ENCODE data around the gene KIF9. TPM values are rescaled to one million over a fixed set of nuclear protein-coding genes. Genes with fewer than 3 reads are reported as not detected.
A peak's percentile ranks its signal among the peaks of the same experiment; 100 is the strongest.

KIF9 gene
- total RNA-seq, 1 experiment from 2014 or later = 7.1 TPM

DNA sequence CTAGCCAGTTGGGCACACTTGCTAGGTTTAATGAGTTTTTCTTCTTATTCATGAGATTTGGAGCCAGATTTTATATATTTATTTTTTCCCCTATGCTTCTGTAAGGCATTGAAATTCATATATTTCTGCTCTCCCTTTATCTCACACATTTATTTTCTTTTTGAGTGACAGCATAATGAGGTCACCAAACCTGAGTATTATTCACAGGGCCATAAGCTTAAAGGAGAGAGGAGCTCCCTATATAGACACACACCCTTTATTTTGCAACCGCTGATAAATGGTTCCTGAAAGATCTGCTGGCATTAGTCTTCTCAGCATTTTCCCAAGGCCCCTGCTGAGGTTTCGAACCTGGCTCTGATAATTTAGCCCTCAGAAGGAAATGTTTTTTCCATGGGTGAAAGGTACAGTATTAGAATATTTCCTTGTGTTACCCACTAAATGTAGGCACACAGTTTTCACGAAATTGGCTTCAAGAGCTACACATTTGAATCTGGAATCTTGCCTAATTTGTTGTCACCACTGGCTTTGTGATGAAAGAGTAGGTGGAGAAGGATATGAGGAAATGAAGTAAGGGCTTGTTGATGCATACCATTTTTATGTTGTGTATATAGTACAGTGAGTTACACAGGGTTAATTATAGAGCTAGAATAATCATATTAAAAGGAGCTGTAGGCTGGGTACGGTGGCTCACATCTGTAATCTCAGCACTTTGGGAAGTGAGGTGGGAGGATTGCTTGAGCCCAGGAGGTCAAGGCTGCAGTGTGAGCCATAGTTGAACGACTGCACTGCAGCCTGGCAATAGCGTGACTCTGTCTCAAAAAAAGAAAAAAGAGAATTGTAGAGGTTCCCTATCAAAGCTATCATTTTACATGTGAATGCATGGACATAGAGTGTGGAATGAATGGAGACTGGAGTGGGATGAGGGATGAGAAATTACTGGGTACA lies 6.6 kb upstream of the KIF9 start:
- H3K9me3 ChIP-seq = no peaks in the 10 kb centered on the region
- POLR2A ChIA-PET = no interaction called here
- no peaks in the 10 kb centered on the region for H3K27me3 ChIP-seq (replicated peaks; ENCODE audit: control insufficient read depth, insufficient read depth, low read length)
- Mint-ChIP-seq H3K27me3 (ENCODE audit: insufficient read depth, unreplicated experiment) (no peaks in the 10 kb centered on the region), H3K9me3 (ENCODE audit: unreplicated experiment) (no peaks in the 10 kb centered on the region), H3K4me1 (ENCODE audit: low read depth, unreplicated experiment) (no peaks in the 10 kb centered on the region), H3K27ac (ENCODE audit: unreplicated experiment) (no peak overlapping the region), H3K36me3 (ENCODE audit: insufficient read depth, unreplicated experiment) (no peaks in the 10 kb centered on the region), H3K4me3 (ENCODE audit: unreplicated experiment) (no peak overlapping the region)
- TF ChIP-seq, protein P1, sequence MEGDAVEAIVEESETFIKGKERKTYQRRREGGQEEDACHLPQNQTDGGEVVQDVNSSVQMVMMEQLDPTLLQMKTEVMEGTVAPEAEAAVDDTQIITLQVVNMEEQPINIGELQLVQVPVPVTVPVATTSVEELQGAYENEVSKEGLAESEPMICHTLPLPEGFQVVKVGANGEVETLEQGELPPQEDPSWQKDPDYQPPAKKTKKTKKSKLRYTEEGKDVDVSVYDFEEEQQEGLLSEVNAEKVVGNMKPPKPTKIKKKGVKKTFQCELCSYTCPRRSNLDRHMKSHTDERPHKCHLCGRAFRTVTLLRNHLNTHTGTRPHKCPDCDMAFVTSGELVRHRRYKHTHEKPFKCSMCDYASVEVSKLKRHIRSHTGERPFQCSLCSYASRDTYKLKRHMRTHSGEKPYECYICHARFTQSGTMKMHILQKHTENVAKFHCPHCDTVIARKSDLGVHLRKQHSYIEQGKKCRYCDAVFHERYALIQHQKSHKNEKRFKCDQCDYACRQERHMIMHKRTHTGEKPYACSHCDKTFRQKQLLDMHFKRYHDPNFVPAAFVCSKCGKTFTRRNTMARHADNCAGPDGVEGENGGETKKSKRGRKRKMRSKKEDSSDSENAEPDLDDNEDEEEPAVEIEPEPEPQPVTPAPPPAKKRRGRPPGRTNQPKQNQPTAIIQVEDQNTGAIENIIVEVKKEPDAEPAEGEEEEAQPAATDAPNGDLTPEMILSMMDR (IDR thresholded peaks at IDR 0.05; ENCODE audit: insufficient read depth in 1 of 2, low read depth in 1 of 2, low read length in 1 of 2, severe bottlenecking in 1 of 2, unreplicated experiment in 1 of 2) = no peak
- no TSS peak for BruUV-seq (replicated peaks)
- DNase-seq = no peak
- H3K36me3 ChIP-seq (ENCODE audit: control insufficient read depth, insufficient read depth, low read length) = no peaks in the 10 kb centered on the region
- H3K4me1 ChIP-seq = no peaks in the 10 kb centered on the region
- intact Hi-C loops (cut with micrococcal nuclease; ENCODE audit: unreplicated experiment) = loop anchor here (10.0 kb wide), 1 partner anchor 96 kb away; the partner anchor contains the start of gene PTPN23
- no peak overlapping the region for H3K4me3 ChIP-seq (ENCODE audit: low read depth, low read length)
- CTCF ChIA-PET = no interaction called here

DNA sequence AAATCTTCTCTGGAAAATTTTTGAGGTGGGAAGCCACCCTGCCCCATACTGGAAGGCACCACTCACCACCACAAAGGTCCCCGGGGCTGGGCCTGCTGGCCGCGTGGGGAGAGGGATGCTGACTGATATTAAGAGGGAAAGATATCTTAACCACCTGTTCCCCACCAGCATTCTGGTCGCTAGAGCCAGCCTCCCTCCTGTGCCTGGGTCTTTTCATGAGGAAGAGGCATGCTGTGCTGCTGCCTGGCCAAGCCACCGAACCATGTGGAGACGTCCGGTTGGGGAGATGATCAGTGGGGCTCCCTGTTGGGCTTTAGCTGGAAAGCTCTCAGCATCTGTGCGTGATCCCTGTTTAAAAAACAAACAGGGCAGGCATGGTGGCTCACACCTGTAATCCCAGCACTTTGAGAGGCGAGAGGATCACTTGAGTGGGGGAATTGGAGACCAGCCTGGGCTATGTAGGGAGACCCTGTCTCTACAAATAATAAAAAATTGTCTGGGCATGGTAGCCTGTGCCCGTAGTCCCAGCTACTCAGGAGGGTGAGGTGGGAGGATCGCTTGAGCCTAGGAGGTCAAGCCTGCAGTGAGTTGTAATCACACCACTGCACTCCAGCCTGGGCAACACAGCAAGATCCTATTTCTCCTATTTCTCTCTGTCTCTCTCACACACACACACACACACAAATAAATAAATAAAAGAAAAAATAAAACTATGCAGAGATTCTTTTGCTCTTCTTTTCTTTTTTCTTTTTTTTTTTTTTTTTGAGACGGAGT lies 1.2 kb upstream of the KIF9 start:
- Mint-ChIP-seq H3K27ac (ENCODE audit: unreplicated experiment) (peak overlapping the region; percentile 100), H3K36me3 (ENCODE audit: insufficient read depth, unreplicated experiment) (peaks cover 23% of the 10 kb centered on the region), H3K4me3 (ENCODE audit: unreplicated experiment) (peak overlapping the region; percentile 96), H3K27me3 (ENCODE audit: insufficient read depth, unreplicated experiment) (no peaks in the 10 kb centered on the region), H3K9me3 (ENCODE audit: unreplicated experiment) (no peaks in the 10 kb centered on the region), H3K4me1 (ENCODE audit: low read depth, unreplicated experiment) (no peaks in the 10 kb centered on the region)
- DNase-seq = no peak
- TSS peak; percentile 79 for BruUV-seq (replicated peaks)
- no peaks in the 10 kb centered on the region for H3K36me3 ChIP-seq (ENCODE audit: control insufficient read depth, insufficient read depth, low read length)
- peaks cover 4% of the 10 kb centered on the region; the same call in 1 of the 2 replicates for H3K4me1 ChIP-seq
- no peaks in the 10 kb centered on the region for H3K9me3 ChIP-seq
- TF ChIP-seq, protein P1 (IDR thresholded peaks at IDR 0.05; ENCODE audit: insufficient read depth in 1 of 2, low read depth in 1 of 2, low read length in 1 of 2, severe bottlenecking in 1 of 2, unreplicated experiment in 1 of 2) = no peak
- H3K4me3 ChIP-seq (ENCODE audit: low read depth, low read length) = peak overlapping the region; percentile 85
- ChIA-PET POLR2A (no interaction called here), CTCF (no interaction called here)
- intact Hi-C loops (cut with micrococcal nuclease; ENCODE audit: unreplicated experiment) = loop anchor here (2.0 to 10.0 kb wide), 4 partner anchors 33 to 301 kb away; partner anchors contain the start of genes PTPN23 and SETD2
- H3K27me3 ChIP-seq (replicated peaks; ENCODE audit: control insufficient read depth, insufficient read depth, low read length) = no peaks in the 10 kb centered on the region

DNA sequence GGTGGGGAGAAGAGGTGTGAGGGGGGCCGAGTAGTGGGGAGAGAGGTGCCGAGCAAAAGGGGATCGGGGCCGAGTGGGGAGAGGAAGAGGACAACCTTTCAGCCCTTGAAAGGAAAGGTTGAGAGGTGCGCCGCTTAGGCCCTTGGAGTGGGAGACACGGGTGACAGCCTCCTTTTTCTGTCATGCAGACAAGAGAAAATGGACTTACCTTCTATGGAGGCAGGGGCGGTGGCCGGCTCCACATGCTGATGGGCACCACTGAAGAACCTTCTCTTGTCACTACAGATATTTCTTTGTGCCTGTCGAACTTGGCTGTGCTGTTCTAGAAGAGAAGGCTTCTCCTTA lies 566 bp upstream of the KIF9 start:
- BruUV-seq (replicated peaks) = no TSS peak

More for the DNA sequence above, 566 bp upstream of the KIF9 start:
- Histone ChIP-seq H3K9me3 (no peaks in the 10 kb centered on the region), H3K4me3 (ENCODE audit: low read depth, low read length) (peak overlapping the region; percentile 85), H3K36me3 (ENCODE audit: control insufficient read depth, insufficient read depth, low read length) (no peaks in the 10 kb centered on the region), H3K4me1 (peaks cover 4% of the 10 kb centered on the region; the same call in 1 of the 2 replicates), H3K27me3 (replicated peaks; ENCODE audit: control insufficient read depth, insufficient read depth, low read length) (no peaks in the 10 kb centered on the region)
- peaks cover 23% of the 10 kb centered on the region for H3K36me3 Mint-ChIP-seq (ENCODE audit: insufficient read depth, unreplicated experiment)
- no peaks in the 10 kb centered on the region for H3K4me1 Mint-ChIP-seq (ENCODE audit: low read depth, unreplicated experiment)
- POLR2A ChIA-PET = interaction anchor here (0.6 kb wide), 3 partner anchors 9 to 119 kb away, joined by 3 to 5 read pairs (median 4); partner anchors contain the start of genes PTPN23 and SETD2
- peak in 1 of 2 experiments; percentile 24 for DNase-seq
- H3K4me3 Mint-ChIP-seq (ENCODE audit: unreplicated experiment) = peak overlapping the region; percentile 96
- no peaks in the 10 kb centered on the region for H3K27me3 Mint-ChIP-seq (ENCODE audit: insufficient read depth, unreplicated experiment)
- CTCF ChIA-PET = no interaction called here
- TF ChIP-seq, protein P1 (IDR thresholded peaks at IDR 0.05; ENCODE audit: insufficient read depth in 1 of 2, low read depth in 1 of 2, low read length in 1 of 2, severe bottlenecking in 1 of 2, unreplicated experiment in 1 of 2) = no peak
- H3K9me3 Mint-ChIP-seq (ENCODE audit: unreplicated experiment) = no peaks in the 10 kb centered on the region
- H3K27ac Mint-ChIP-seq (ENCODE audit: unreplicated experiment) = peak overlapping the region; percentile 100
- intact Hi-C loops (cut with micrococcal nuclease; ENCODE audit: unreplicated experiment) = loop anchor here (2.0 to 10.0 kb wide), 4 partner anchors 32 to 300 kb away; partner anchors contain the start of genes PTPN23 and SETD2
